ENCODE measurements around the gene NAALADL2.
A peak's percentile ranks its signal among the peaks of the same experiment; 100 is the strongest.

The NAALADL2 gene

GRCh38 chr3:174859114-174859735, at the start of gene NAALADL2:
Gene NAALADL2 (plus strand): TSS chr3:174859334.
- H3K4me3 ChIP-seq (ENCODE audit: low read depth, low read length), result no peak within 1 kb of the TSS
- DNase-seq (ENCODE audit: low read depth), result no peak

DNA sequence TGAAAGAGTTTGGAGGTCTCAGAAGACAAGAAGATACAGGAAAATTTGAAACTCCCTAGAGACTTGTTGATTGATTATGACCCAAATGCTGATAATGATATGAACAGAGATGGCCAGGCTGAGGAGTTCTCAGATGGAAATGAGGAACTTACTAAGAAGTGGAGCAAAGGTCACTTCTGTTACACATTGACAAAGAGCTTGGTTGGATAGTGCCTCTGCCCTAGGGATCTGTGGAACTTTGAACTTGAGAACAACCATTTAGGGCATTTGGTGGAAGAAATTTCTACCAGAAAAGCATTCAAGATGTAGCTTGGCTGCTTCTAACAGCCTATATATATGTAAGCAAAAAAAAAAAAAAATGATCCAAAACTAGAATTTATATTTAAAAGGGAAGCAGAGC, 48.9 kb upstream of the NAALADL2 start:
- no peak for DNase-seq (ENCODE audit: low read depth)
- H3K4me3 ChIP-seq (ENCODE audit: low read depth, low read length), result no peak overlapping the region

GRCh38 chr3:174812172-174812862, 46.8 kb upstream of the NAALADL2 start:
- DNase-seq (ENCODE audit: low read depth), result no peak

GRCh38 chr3:174815750-174816149, 43.4 kb upstream of the NAALADL2 start:
- no peak overlapping the region for H3K4me3 ChIP-seq (ENCODE audit: low read depth, low read length)
- no peak for DNase-seq (ENCODE audit: low read depth)

More at GRCh38 chr3:174812172-174812862, 46.8 kb upstream of the NAALADL2 start:
- no peak overlapping the region for H3K4me3 ChIP-seq (ENCODE audit: low read depth, low read length)

- H3K4me3 ChIP-seq (ENCODE audit: low read depth, low read length), result no peak overlapping the region
- no peak for DNase-seq (ENCODE audit: low read depth)
Observed at GRCh38 chr3:174820885-174821284, 38.2 kb upstream of the NAALADL2 start.

- no peak for DNase-seq (ENCODE audit: low read depth)
Observed at GRCh38 chr3:174821477-174821876, 37.7 kb upstream of the NAALADL2 start.

DNA sequence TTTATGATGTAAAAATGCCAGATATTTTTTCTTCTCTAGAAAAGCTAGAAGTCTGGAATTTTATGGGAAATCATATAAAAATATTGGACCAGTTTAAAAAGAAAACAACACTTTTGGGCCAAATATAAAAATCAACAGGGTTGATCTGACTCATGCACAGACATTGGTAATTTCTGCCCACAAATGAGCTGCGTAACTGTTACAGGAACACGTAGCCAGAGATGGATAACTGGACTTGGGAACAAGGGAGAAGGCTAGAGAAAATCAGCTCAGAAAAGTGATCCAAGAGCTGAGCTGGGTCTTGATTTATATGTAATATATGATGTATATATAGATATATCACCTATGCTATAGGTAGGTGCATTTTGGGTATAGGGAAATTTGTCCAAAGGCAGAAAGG, 36.8 kb upstream of the NAALADL2 start:
- no peak for DNase-seq (ENCODE audit: low read depth)
- H3K4me3 ChIP-seq (ENCODE audit: low read depth, low read length), result no peak overlapping the region

More at GRCh38 chr3:174821477-174821876, 37.7 kb upstream of the NAALADL2 start:
- no peak overlapping the region for H3K4me3 ChIP-seq (ENCODE audit: low read depth, low read length)

DNA sequence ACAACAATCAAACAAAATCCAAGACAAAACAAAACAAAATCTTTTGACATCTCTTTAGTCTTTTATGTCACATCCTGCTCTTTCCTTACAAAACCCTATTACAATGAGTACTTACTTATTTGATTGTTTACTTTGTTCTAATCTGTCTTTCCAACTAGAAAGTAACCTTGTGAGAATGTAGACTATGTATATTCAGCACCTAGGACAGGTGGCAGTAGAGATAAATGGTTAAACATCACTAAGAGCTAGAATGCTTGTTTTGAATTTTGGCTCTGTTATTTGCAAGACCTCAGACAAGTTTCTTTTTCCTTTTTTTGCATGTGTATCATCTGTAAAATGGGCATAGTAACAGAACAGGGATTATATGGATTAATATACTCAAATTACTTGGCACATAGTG, 33.1 kb upstream of the NAALADL2 start:
- DNase-seq (ENCODE audit: low read depth), result no peak
- H3K4me3 ChIP-seq (ENCODE audit: low read depth, low read length), result no peak overlapping the region

GRCh38 chr3:174844746-174845145, 14.4 kb upstream of the NAALADL2 start:
- DNase-seq (ENCODE audit: low read depth), result no peak
- H3K4me3 ChIP-seq (ENCODE audit: low read depth, low read length), result no peak overlapping the region

DNA sequence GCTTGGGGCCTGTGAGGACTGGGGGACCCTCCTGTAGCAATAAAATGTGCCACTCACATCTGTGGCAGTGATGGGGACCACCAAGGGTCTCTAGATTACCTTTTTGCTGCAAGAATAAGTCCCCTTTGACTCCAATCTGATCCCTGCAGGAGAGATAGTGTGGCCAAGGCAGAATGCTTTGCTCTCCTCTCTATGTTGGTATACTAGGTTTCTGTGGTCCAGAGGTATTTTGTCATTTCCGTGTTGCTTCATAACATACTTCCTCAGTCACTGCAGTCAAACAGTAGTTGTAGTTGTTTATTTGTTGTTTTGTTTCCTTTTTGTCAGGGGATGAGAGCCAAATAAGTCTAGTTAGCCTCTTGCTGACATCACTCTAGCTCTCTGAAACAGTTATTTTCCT, 13.1 kb upstream of the NAALADL2 start:
- no peak overlapping the region for H3K4me3 ChIP-seq (ENCODE audit: low read depth, low read length)
- no peak for DNase-seq (ENCODE audit: low read depth)

DNA sequence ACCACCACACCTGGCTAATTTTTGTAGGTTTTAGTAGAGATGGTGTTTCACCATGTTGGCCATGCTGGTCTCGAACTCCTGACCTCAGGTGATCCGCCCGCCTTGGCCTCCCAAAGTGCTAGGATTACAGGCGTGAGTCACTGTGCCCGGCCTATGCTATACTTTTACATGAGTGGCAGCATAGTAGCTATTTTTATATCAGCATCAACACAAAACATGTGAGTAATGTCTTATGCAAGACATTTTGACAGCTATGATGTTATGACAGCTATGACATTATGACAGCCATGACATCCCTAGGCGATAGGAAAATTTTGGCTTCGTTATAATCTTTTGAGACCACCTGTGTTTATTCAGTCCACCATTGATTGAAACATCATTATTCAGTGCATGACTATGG, 4.1 kb upstream of the NAALADL2 start:
- no peak for DNase-seq (ENCODE audit: low read depth)

DNA sequence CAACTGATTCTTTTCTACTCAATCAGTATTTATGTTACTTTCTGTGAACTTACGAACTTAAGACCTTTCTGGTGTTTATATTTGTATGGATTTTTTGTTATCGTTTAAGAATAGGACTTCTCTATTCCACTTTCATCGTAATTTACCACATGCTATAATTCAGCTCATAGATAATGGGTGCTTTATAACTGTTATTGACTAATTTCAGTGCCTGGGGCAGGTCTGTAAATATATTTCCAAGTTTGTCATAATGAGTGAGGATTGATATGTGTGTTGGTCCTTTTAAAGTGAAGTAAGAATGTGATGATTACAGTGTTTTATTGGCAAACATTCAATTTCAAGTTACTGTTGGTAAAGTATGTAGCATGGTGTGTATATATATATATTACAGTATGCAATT, 1.8 kb upstream of the NAALADL2 start:
- no peak for DNase-seq (ENCODE audit: low read depth)
- no peak overlapping the region for H3K4me3 ChIP-seq (ENCODE audit: low read depth, low read length)

More for the DNA sequence above, 4.1 kb upstream of the NAALADL2 start:
- no peak overlapping the region for H3K4me3 ChIP-seq (ENCODE audit: low read depth, low read length)

DNA sequence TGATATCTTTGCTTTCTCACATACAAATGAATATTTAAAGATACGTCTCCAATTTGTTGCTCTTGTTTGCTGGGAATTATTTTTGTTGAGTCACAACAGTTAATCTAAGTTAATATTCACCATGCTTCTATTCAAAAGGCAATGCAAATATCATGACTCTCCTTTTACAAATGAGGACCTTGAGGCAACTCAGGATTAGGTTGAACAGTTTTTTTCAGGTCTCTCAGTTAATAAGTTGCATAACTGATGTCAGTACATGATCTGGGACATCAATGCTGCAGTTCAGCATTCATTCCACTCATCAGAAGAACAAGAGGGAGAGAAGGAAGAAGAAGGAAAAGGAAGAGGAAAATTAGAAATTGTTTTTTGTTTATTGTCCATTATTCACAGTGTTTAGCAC, 781 bp upstream of the NAALADL2 start:
- H3K4me3 ChIP-seq (ENCODE audit: low read depth, low read length), result no peak overlapping the region
- no peak for DNase-seq (ENCODE audit: low read depth)

GRCh38 chr3:174859756-174860155, 622 bp downstream of the NAALADL2 start:
- no peak for DNase-seq (ENCODE audit: low read depth)
- no peak overlapping the region for H3K4me3 ChIP-seq (ENCODE audit: low read depth, low read length)

DNA sequence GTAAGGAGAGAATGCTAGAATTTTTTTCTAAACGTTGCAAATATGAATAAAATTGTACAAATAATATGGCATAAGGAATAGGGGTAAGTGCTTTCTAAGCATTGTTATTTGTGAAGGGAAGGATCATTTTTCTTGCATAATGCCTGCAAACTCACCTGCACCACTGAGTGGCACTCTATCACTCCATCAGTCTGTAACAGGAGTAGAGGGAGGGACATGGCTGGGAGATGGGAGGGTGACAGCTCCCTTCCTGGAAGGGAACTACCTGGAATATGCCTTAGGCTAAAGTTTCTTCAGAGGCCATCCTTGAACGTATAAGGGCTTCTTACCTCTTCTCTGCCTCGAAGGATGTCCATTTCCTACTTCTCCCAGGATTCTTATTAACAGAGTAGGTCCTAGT, 3.0 kb downstream of the NAALADL2 start:
- no peak for DNase-seq (ENCODE audit: low read depth)

GRCh38 chr3:174862666-174863065, 3.5 kb downstream of the NAALADL2 start:
- no peak for DNase-seq (ENCODE audit: low read depth)
- H3K4me3 ChIP-seq (ENCODE audit: low read depth, low read length), result no peak overlapping the region

More for the DNA sequence above, 3.0 kb downstream of the NAALADL2 start:
- H3K4me3 ChIP-seq (ENCODE audit: low read depth, low read length), result no peak overlapping the region

DNA sequence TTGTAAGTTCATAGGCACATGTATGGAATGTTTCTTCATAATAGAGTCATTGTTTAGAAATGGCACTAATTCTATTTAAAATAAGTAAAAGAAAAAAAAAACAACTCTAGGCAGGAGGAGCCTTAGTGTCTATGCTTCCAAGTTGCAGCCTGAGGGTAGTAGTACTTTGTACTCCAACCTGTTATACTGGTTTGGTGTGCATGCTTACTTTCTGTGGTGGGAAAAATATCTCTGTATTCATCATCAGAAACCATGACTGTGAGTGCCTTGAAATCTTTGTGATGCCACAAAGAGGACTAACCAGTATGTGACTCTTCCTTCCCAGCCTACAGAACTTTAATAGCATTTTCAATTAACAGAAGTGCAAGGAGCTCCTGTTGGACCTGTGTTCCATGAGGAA, 4.4 kb downstream of the NAALADL2 start:
- no peak for DNase-seq (ENCODE audit: low read depth)
- no peak overlapping the region for H3K4me3 ChIP-seq (ENCODE audit: low read depth, low read length)

DNA sequence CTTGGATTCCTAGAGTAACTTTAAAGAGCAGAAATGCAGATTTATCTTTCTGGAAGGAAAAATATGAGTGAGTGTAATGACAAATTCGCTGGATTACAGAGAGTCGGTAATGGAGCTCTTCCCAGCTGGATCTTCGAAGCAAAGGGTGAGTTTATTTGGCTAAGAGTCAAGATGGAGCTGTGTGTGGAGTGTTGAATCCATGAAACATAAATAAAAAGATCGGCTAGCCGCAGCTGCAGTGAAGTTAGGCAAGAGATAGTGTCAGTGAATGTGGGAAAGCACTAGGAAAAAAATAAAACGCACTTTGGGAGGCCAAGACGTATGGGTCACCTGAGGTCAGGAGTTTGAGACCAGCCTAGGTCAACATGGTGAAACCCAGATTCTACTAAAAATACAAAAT, 10.3 kb downstream of the NAALADL2 start:
- DNase-seq (ENCODE audit: low read depth), result peak; percentile 35
- no peak overlapping the region for H3K4me3 ChIP-seq (ENCODE audit: low read depth, low read length)

GRCh38 chr3:174873832-174874657, 14.9 kb downstream of the NAALADL2 start:
- no peak overlapping the region for H3K4me3 ChIP-seq (ENCODE audit: low read depth, low read length)
- no peak for DNase-seq (ENCODE audit: low read depth)

- H3K4me3 ChIP-seq (ENCODE audit: low read depth, low read length), result no peak overlapping the region
- DNase-seq (ENCODE audit: low read depth), result no peak
Observed at GRCh38 chr3:174882789-174883188, 23.7 kb downstream of the NAALADL2 start.

All from skeletal muscle cell (primary cell).